K562 (cell line): ENCODE results near the gene LYSMD1. TPM values are rescaled to one million over a fixed set of nuclear protein-coding genes. Genes with fewer than 3 reads are reported as not detected.
A peak's percentile ranks its signal among the peaks of the same experiment; 100 is the strongest.

ENCODE experiments used
- ATAC-seq: fragments of 200-7000 bp; cut with Tn5 transposase; 3 replicates; pipeline ENCODE4 v1.9.1; 2020; ENCODE audit warnings: moderate library complexity
- BruUV-seq: library from RNA; stranded (reverse); fragments of 400-500 nt; replicated peaks from 2 replicates; lab custom pipeline; 2021; lab: Mats Ljungman, UMichigan
- CTCF ChIA-PET: fragments of 300-600 bp; formaldehyde crosslinking; extraction: SDS; loops from one replicate; lab custom pipeline; 2021; ENCODE audit warnings: low intra/inter-chr PET ratio; lab: Yijun Ruan, JAX
- POLR2A ChIA-PET: fragments of 300-600, 350-650 bp; sonication (Branson Sonifier 250); formaldehyde crosslinking; extraction: SDS; loops from one replicate; lab custom pipeline; 2021; ENCODE audit warnings: antibody characterized with exemption, inconsistent platforms; lab: Yijun Ruan, JAX
- DNase-seq, 4 experiments: peaks; one replicate each; pipeline versions ENCODE4 v3.0.0 to v3.0.0-alpha.2; 2011 to 2018; ENCODE audit warnings: low spot score in 3 of 4, mixed read lengths in 3 of 4; ENCODE audit errors: extremely low read depth in 1 of 4
- FAIRE-seq: peaks from 2 replicates; lab custom pipeline; 2011; peaks lifted over from hg19 to GRCh38; lab: Jason Lieb, UNC
- H2AFZ ChIP-seq: 2 replicates; pipeline ENCODE4 v1.6.0; 2011; ENCODE audit warnings: low read depth, low read length, control low read depth, inconsistent platforms
- H3K27ac ChIP-seq: fragments of 200-600 bp; 3 replicates; pipeline ENCODE4 v1.8.0; 2011; ENCODE audit warnings: low read depth, mild to moderate bottlenecking, control low read depth, inconsistent platforms, low read length, moderate library complexity, mixed read lengths; ENCODE audit errors: extremely low read depth
- H3K27me3 ChIP-seq, 2 experiments: fragments of 300-600 bp in 1 of 2; 2 replicates in 1 of 2; 3 replicates in 1 of 2; pipeline versions ENCODE4 v1.6.0 to v1.8.0; 2011; ENCODE audit warnings: inconsistent platforms in 2 of 2, low read length in 2 of 2, mild to moderate bottlenecking in 1 of 2, mixed read lengths in 1 of 2, moderate library complexity in 1 of 2; ENCODE audit not compliant: control insufficient read depth in 2 of 2, insufficient read depth in 2 of 2
- H3K36me3 ChIP-seq: fragments of 300-600 bp; 3 replicates; pipeline ENCODE4 v1.8.0; 2011; ENCODE audit warnings: mild to moderate bottlenecking, low read length, inconsistent platforms; ENCODE audit not compliant: control insufficient read depth, insufficient read depth
- H3K4me1 ChIP-seq, 2 experiments: fragments of 200-600 bp in 1 of 2; replicated peaks in 1 of 2; 2 replicates in 1 of 2; 3 replicates in 1 of 2; pipeline versions ENCODE4 v1.5.1 to v1.8.0; 2011; ENCODE audit warnings: inconsistent platforms in 2 of 2, low read length in 2 of 2, mild to moderate bottlenecking in 1 of 2, mixed read lengths in 1 of 2, moderate library complexity in 1 of 2; ENCODE audit not compliant: control insufficient read depth in 2 of 2, insufficient read depth in 2 of 2
- H3K4me2 ChIP-seq: 2 replicates; pipeline ENCODE4 v1.6.1; 2011; ENCODE audit warnings: low read length, control low read depth, inconsistent platforms, mixed read lengths; ENCODE audit not compliant: insufficient read depth
- H3K4me3 ChIP-seq: fragments of 200-600 bp; sonication (generic), shearing (Covaris generic); 2 replicates; pipeline ENCODE4 v1.5.1; 2016; ENCODE audit warnings: control low read depth, inconsistent platforms
- H3K79me2 ChIP-seq: fragments of 200-600 bp; 3 replicates; pipeline ENCODE4 v1.8.0; 2011; ENCODE audit warnings: low read length, inconsistent platforms; ENCODE audit not compliant: control insufficient read depth, insufficient read depth
- H3K9ac ChIP-seq, 2 experiments: 2 replicates each; pipeline versions ENCODE4 v1.6.0 to v1.6.1; 2011; ENCODE audit warnings: low read depth in 2 of 2, low read length in 2 of 2, control low read depth in 1 of 2, inconsistent platforms in 1 of 2, mild to moderate bottlenecking in 1 of 2, mixed read lengths in 1 of 2; ENCODE audit not compliant: insufficient read depth in 1 of 2
- H3K9me1 ChIP-seq: one replicate; pipeline ENCODE4 v1.6.0; 2011; ENCODE audit warnings: inconsistent platforms, mild to moderate bottlenecking, low read length, moderate library complexity; ENCODE audit not compliant: control insufficient read depth, insufficient read depth
- H3K9me3 ChIP-seq: replicated peaks from 2 replicates; pipeline ENCODE4 v1.5.1; 2011; ENCODE audit warnings: low read depth, low read length, inconsistent platforms; ENCODE audit not compliant: control insufficient read depth, insufficient read depth
- H4K20me1 ChIP-seq: replicated peaks from 2 replicates; pipeline ENCODE4 v1.6.1; 2011; ENCODE audit warnings: low read length, inconsistent platforms, mixed read lengths; ENCODE audit not compliant: control insufficient read depth, insufficient read depth
- ARNT ChIP-seq, 2 experiments: fragments of 450-650 bp; IDR thresholded peaks; 2 replicates each; pipeline ENCODE4 v1.6.1; 2016; ENCODE audit warnings: mild to moderate bottlenecking in 1 of 2
- BDP1 ChIP-seq: IDR thresholded peaks from 3 replicates; pipeline ENCODE4 v1.6.1; 2011; ENCODE audit not compliant: insufficient read length, insufficient read depth
- BRF1 ChIP-seq: IDR thresholded peaks from 3 replicates; pipeline ENCODE4 v1.6.1; 2011; ENCODE audit warnings: borderline replicate concordance, mild to moderate bottlenecking; ENCODE audit not compliant: insufficient read length; ENCODE audit errors: extremely low read depth
- CC2D1A ChIP-seq: fragments of 450-650 bp; IDR thresholded peaks from 2 replicates; pipeline ENCODE4 v1.6.1; 2017; ENCODE audit warnings: mild to moderate bottlenecking
- CEBPB ChIP-seq: fragments of 450-650 bp; IDR thresholded peaks from 2 replicates; pipeline ENCODE4 v1.6.1; 2016; ENCODE audit warnings: missing genetic modification characterization, missing compliant biosample characterization
- DDX20 ChIP-seq: fragments of 450-650 bp; IDR thresholded peaks from 2 replicates; pipeline ENCODE4 v1.6.1; 2016; ENCODE audit warnings: missing genetic modification characterization, low read depth, mild to moderate bottlenecking, missing compliant biosample characterization, moderate library complexity
- HDAC2 ChIP-seq: fragments of 450-650 bp; IDR thresholded peaks from 2 replicates; pipeline ENCODE4 v1.6.1; 2016; ENCODE audit warnings: mild to moderate bottlenecking
- JUN ChIP-seq, 2 experiments: sonication (generic) in 1 of 2; formaldehyde crosslinking in 1 of 2; IDR thresholded peaks; 2 replicates each; pipeline versions ENCODE4 v1.6.1 to v1.8.0; 2012 to 2022; ENCODE audit warnings: borderline replicate concordance in 2 of 2, mild to moderate bottlenecking in 2 of 2, improper control_type of control experiment in 1 of 2, low read depth in 1 of 2, low read length in 1 of 2, missing genetic modification reagents in 1 of 2
- KHSRP ChIP-seq: fragments of 450-650 bp; IDR thresholded peaks from 2 replicates; pipeline ENCODE4 v1.6.1; 2017
- MAZ ChIP-seq, 2 experiments: fragments of 450-650 bp in 1 of 2; sonication (generic) in 1 of 2; formaldehyde crosslinking; IDR thresholded peaks in 1 of 2; conservative IDR thresholded peaks in 1 of 2; 2 replicates each; pipeline versions ENCODE4 v1.4.0 to v1.5.0; 2020; ENCODE audit warnings: mild to moderate bottlenecking in 1 of 2, missing genetic modification reagents in 1 of 2
- NEUROD1 ChIP-seq: fragments of 150-350 bp; IDR thresholded peaks from 2 replicates; pipeline ENCODE4 v1.6.1; 2014; ENCODE audit warnings: borderline replicate concordance, low read length, low read depth; ENCODE audit not compliant: partially characterized antibody
- NONO ChIP-seq, 2 experiments: fragments of 200-400 bp in 1 of 2; fragments of 450-650 bp in 1 of 2; formaldehyde crosslinking in 1 of 2; IDR thresholded peaks; 2 replicates each; pipeline ENCODE4 v1.6.1; 2017; ENCODE audit warnings: low read depth in 2 of 2, mild to moderate bottlenecking in 2 of 2, moderate library complexity in 2 of 2, low read length in 1 of 2
- OTX1 ChIP-seq: fragments of 450-650 bp; formaldehyde crosslinking; IDR thresholded peaks from 2 replicates; pipeline ENCODE4 v1.4.0; 2022; ENCODE audit warnings: mild to moderate bottlenecking
- PHF20 ChIP-seq: fragments of 450-650 bp; IDR thresholded peaks from 2 replicates; pipeline ENCODE4 v1.6.1; 2018; ENCODE audit not compliant: partially characterized antibody
- RBM25 ChIP-seq: fragments of 200-400 bp; formaldehyde crosslinking; IDR thresholded peaks from 2 replicates; pipeline ENCODE4 v1.6.1; 2018; ENCODE audit warnings: low read length, low read depth, moderate library complexity; ENCODE audit not compliant: severe bottlenecking
- RFX7 ChIP-seq: fragments of 250-450 bp; sonication (Bioruptor Pico); IDR thresholded peaks from 2 replicates; pipeline ENCODE4 v1.5.1; 2021; ENCODE audit warnings: mild to moderate bottlenecking
- SNIP1 ChIP-seq: fragments of 450-650 bp; IDR thresholded peaks from 2 replicates; pipeline ENCODE4 v1.7.1; 2017; ENCODE audit warnings: low read depth, mild to moderate bottlenecking
- TOE1 ChIP-seq, 2 experiments: fragments of 450-650 bp in 1 of 2; sonication (generic) in 1 of 2; formaldehyde crosslinking in 1 of 2; IDR thresholded peaks; 2 replicates each; pipeline versions ENCODE4 v1.7.1 to v1.8.0; 2016 to 2022; ENCODE audit warnings: borderline replicate concordance in 2 of 2, mild to moderate bottlenecking in 2 of 2, antibody characterized with exemption in 1 of 2, inconsistent platforms in 1 of 2, low read depth in 1 of 2, missing genetic modification reagents in 1 of 2, moderate library complexity in 1 of 2
- ZFP36 ChIP-seq: fragments of 150-350 bp; IDR thresholded peaks from 2 replicates; pipeline ENCODE4 v1.6.1; 2018; ENCODE audit warnings: low read length, low read depth; ENCODE audit not compliant: partially characterized antibody
- ZKSCAN1 ChIP-seq: fragments of 150-350 bp; IDR thresholded peaks from 2 replicates; pipeline ENCODE4 v1.6.1; 2016; ENCODE audit warnings: low read depth, low read length
- WGBS: fragments of 100-300 bp; shearing (Covaris generic); methylation state at CpG from one replicate; pipeline ENCODE4 v1.1.6; 2016; ENCODE audit warnings: low coverage, mixed read lengths; ENCODE audit not compliant: insufficient coverage; ENCODE audit errors: missing lambda C conversion rate; 5-methylcytosine and 5-hydroxymethylcytosine counted together
- in situ Hi-C: fragments of 300-500 bp; cut with MboI; formaldehyde crosslinking; loops from 4 replicates; pipeline ENCODE4 v1.15.0; 2018; ENCODE audit warnings: inconsistent platforms, mixed read lengths
- intact Hi-C: fragments of 100-400 bp; cut with micrococcal nuclease; formaldehyde crosslinking; loops from 2 replicates; pipeline ENCODE4 v1.14.2; 2022
- polyA plus RNA-seq, 8 experiments: library from polyadenylated mRNA; depleted of rRNA in 4 of 8; stranded (reverse) in 5 of 8; unstranded in 3 of 8; fragments of >200 nt; fragmentation: Nextera tagmentation in 2 of 8; fragmentation: Illumina TruSeq in 1 of 8; extraction: Ambion mirVana in 2 of 8; extraction: Trizol in 1 of 8; gene quantifications; 2 replicates each; pipeline versions ENCODE4 v1.2.1 to v1.2.3, GENCODE V29; 2011 to 2014; ENCODE audit warnings: inconsistent platforms in 1 of 8, missing spikeins in 1 of 8
- total RNA-seq, 7 experiments: library from RNA; depleted of rRNA in 6 of 7; stranded (reverse); fragments of >200 nt in 6 of 7; fragmentation: Illumina TruSeq in 2 of 7; extraction: Trizol in 2 of 7; gene quantifications; 2 replicates each; pipeline versions ENCODE4 v1.2.1 to v1.2.3, GENCODE V29; 2011 to 2021; ENCODE audit warnings: low replicate concordance in 1 of 7
- TF ChIP-seq, protein P1 (sequence below): IDR thresholded peaks from 2 replicates; pipeline ENCODE4 v1.6.1; 2011; ENCODE audit not compliant: insufficient read length; ENCODE audit errors: extremely low read depth

Gene LYSMD1
- total and polyA plus RNA-seq, 9 of the 15 experiments (the other 6 are each of a cell fraction or from before 2014, with no cell fraction given) = 2.2 to 9.4 (median 6.0) TPM

DNA sequence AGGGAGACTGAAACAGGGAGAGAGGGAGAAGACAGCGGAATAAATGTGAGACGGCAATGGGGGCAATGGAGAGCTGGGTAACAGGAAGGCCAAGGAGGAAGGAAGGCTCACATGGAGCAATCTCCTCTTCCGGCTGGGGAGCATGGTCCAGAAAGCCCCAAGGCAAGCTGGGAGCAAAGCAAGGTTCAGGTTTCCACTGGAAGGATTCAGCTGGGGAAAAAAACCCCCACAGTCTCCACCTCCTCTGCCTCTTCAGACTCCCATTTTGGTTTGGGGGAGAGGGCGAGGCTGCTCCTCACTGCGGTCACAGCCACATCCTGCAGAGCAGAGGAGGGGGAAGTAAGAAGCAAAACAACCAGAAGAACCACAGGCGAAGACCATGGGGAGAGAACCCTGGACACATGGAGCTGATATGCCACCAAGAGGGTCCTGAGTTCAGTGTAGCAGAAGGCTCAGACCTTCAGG, 8.6 kb downstream of the LYSMD1 start (continued):
- TF ChIP-seq RBM25 (no peak), OTX1 (CRISPR knock-in tag) (no peak), MAZ (CRISPR knock-in tag; conservative IDR thresholded peaks at IDR 0.05 in 1 of 2, IDR thresholded peaks at IDR 0.05 in 1 of 2) (0 out of 4 replicates have a peak, but pooled peaks of 1 of the 2 experiments have one; percentile 44), KHSRP (no peak)

DNA sequence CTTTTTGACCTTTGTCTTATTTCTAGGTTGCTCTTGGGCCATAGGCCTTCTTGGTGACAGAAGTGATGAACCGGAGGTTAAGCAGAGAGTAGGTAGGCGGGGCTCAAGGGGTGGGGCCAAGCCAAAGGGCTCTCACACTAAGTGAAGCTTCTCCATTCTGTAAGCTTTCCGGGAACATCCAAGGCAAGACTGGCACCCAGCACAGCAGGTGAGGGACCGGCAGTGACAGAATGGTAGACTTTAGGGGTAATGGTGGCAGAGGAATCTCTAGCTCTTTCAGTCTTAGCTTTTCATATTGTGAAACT, 9.2 kb downstream of the LYSMD1 start, which contains the start of gene TNFAIP8L2:
TSS of gene TNFAIP8L2 (plus strand) at position 135 of the 305 bp plus-strand sequence. CDS start 2,049 bp downstream, outside the sequence.
- in situ Hi-C loops (loop anchor here (5.0 kb wide), 2 partner anchors 64 to 139 kb away; no protein-coding TSS in a partner anchor), intact Hi-C loops (loop anchor here (1.0 kb wide), 2 partner anchors 57 to 132 kb away; no protein-coding TSS in a partner anchor)
- no peaks in the 10 kb centered on the region for H3K9me1 ChIP-seq
- no peak within 1 kb of the TSS for H3K4me3 ChIP-seq
- ChIA-PET POLR2A (interaction anchor here (0.5 to 1.6 kb wide), 5 partner anchors 8 to 106 kb away, joined by 3 to 7 read pairs (median 3); no protein-coding TSS in a partner anchor), CTCF (interaction anchor here (0.6 to 4.6 kb wide), 5 partner anchors 13 to 230 kb away, joined by 3 to 51 read pairs (median 4); partner anchors contain the start of genes GABPB2 and SETDB1)
- H2AFZ ChIP-seq = no peak within 1 kb of the TSS
- no peaks in the 10 kb centered on the region for H3K79me2 ChIP-seq
- no TSS peak for BruUV-seq
- ATAC-seq (peak; percentile 86), DNase-seq (peak in 3 of 4 experiments; percentile 41 to 56 (median 44)), FAIRE-seq (no peak)
- H3K4me2 ChIP-seq = peak within 1 kb of the TSS; percentile 38
- H3K36me3 ChIP-seq = peaks cover 22% of the 10 kb centered on the region; the same call in 2 of the 3 replicates
- TF ChIP-seq ARNT (IDR thresholded peaks at IDR 0.05) = no peak
- no peak for TF ChIP-seq ZKSCAN1
- no peak for TF ChIP-seq TOE1 (IDR thresholded peaks at IDR 0.05; ENCODE audit: borderline replicate concordance)
- TF ChIP-seq TOE1 (CRISPR knock-in tag; IDR thresholded peaks at IDR 0.05; ENCODE audit: borderline replicate concordance, low read depth) = no peak
- no peak for TF ChIP-seq BRF1
- TF ChIP-seq, protein P1, sequence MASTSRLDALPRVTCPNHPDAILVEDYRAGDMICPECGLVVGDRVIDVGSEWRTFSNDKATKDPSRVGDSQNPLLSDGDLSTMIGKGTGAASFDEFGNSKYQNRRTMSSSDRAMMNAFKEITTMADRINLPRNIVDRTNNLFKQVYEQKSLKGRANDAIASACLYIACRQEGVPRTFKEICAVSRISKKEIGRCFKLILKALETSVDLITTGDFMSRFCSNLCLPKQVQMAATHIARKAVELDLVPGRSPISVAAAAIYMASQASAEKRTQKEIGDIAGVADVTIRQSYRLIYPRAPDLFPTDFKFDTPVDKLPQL = no peak
- TF ChIP-seq HDAC2 = no peak
- TF ChIP-seq RFX7 = no peak
- no peak for TF ChIP-seq DDX20 (tag)
- no peak for TF ChIP-seq PHF20
- no peak for TF ChIP-seq CEBPB
- TF ChIP-seq NEUROD1 = no peak
- TF ChIP-seq JUN (IDR thresholded peaks at IDR 0.05; ENCODE audit: borderline replicate concordance, low read depth, low read length) = no peak
- TF ChIP-seq JUN (CRISPR knock-in tag; IDR thresholded peaks at IDR 0.05; ENCODE audit: borderline replicate concordance) = no peak
- TF ChIP-seq NONO (IDR thresholded peaks at IDR 0.05; ENCODE audit: low read depth in 2 of 2, low read length in 1 of 2) = no peak
- TF ChIP-seq BDP1 = no peak
- TF ChIP-seq ZFP36 = no peak
- TF ChIP-seq SNIP1 = no peak
- no peak for TF ChIP-seq CC2D1A
- WGBS = 42% methylated on average over 4 of the region's 4 CpGs
- H3K9me3 ChIP-seq = no peaks in the 10 kb centered on the region; the same call in 1 of the 2 replicates
- peak within 1 kb of the TSS; percentile 13 to 24; a peak in 3 of 4 replicates for H3K9ac ChIP-seq
- H3K4me1 ChIP-seq = peaks cover 8 to 14% of the 10 kb centered on the region in 2 experiments; a peak in 4 of 5 replicates
- no peaks in the 10 kb centered on the region; the same call in 1 of the 2 replicates for H4K20me1 ChIP-seq
- no peaks in the 10 kb centered on the region for H3K27me3 ChIP-seq
- peak within 1 kb of the TSS; percentile 10; the same call in 1 of the 3 replicates for H3K27ac ChIP-seq
